ENCODE results near the gene BOK. TPM values are rescaled to one million over a fixed set of nuclear protein-coding genes. Genes with fewer than 3 reads are reported as not detected.
"Not testable (repeated sequence)": the region's sequence is repeated elsewhere in the genome, so short reads cannot be mapped to it uniquely, and the experiment has no call there.

The BOK gene
- total and polyA plus RNA-seq, 3 donors from 2014 or later = 20.2 to 62.7 (median 52.0) TPM

DNA sequence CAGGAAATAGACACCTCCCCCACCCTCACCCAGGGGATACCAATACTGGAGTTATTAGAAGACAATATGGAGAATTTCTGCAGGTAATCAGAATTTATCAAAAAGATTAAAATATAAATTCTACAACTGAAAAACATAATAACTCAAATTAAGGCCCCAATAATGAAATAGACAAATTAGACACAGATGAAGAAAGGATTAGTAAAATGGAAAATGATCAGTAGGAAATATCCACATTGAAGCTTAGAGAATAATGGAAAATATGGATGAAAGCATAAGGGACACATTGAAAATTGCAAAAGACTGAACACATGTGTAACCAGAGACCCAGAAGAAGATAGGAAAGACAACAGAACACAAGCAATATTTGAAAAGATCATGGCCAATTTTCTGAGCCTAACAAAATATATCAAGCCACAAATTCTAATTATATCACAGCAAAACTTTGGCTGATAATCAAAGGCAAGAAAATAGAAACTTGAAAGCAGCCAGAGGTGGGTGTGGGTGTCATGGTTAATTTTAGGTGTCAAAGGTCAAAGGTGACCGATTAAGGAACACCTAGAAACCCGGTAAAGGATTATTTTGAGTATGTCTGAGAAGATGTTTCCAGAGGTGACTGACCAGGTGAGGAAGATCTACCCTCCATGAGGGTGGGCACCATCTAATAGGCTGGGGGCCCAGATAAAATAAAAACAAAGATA, 28.2 kb downstream of the BOK start:
- intact Hi-C loops (cut with DNase I; ENCODE audit: low total_unique reads) = no loop called here

DNA sequence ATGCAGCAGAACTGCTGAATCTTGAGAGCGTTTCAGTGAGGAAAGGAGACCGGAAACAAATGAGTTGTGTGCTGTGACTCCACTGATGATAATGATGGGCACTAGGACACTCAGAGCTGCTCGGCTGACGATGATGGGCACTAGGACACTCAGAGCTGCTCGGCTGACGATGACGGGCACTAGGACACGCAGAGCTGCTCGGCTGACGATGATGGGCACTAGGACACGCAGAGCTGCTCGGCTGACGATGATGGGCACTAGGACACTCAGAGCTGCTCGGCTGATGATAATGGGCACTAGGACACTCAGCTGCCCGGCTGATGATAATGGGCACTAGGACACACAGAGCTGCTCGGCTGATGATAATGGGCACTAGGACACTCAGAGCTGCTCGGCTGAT, 31.3 kb downstream of the BOK start:
- H3K36me3 ChIP-seq (ENCODE audit: low read depth, missing control alignments); DNase-seq; intact Hi-C loops (cut with DNase I; ENCODE audit: low total_unique reads); H3K4me3 ChIP-seq; H3K9me3 ChIP-seq; H3K27ac ChIP-seq; H3K4me1 ChIP-seq; H3K27me3 ChIP-seq: not testable (repeated sequence)
- 74 to 85% methylated on average over 17 of the region's 17 CpGs for WGBS, 2 donors

More for the DNA sequence above, 28.2 kb downstream of the BOK start:
- H3K27ac ChIP-seq = no peak overlapping the region
- WGBS, 2 donors = 93 to 98% methylated on average over 2 of the region's 2 CpGs
- no peaks in the 10 kb centered on the region for H3K9me3 ChIP-seq
- no peak for DNase-seq
- no peaks in the 10 kb centered on the region for H3K27me3 ChIP-seq
- no peaks in the 10 kb centered on the region for H3K4me1 ChIP-seq
- TF ChIP-seq, protein P1, sequence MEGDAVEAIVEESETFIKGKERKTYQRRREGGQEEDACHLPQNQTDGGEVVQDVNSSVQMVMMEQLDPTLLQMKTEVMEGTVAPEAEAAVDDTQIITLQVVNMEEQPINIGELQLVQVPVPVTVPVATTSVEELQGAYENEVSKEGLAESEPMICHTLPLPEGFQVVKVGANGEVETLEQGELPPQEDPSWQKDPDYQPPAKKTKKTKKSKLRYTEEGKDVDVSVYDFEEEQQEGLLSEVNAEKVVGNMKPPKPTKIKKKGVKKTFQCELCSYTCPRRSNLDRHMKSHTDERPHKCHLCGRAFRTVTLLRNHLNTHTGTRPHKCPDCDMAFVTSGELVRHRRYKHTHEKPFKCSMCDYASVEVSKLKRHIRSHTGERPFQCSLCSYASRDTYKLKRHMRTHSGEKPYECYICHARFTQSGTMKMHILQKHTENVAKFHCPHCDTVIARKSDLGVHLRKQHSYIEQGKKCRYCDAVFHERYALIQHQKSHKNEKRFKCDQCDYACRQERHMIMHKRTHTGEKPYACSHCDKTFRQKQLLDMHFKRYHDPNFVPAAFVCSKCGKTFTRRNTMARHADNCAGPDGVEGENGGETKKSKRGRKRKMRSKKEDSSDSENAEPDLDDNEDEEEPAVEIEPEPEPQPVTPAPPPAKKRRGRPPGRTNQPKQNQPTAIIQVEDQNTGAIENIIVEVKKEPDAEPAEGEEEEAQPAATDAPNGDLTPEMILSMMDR (IDR thresholded peaks at IDR 0.05) = no peak
- TF ChIP-seq POLR2A (IDR thresholded peaks at IDR 0.05) = no peak
- no peak overlapping the region for H3K4me3 ChIP-seq
- H3K36me3 ChIP-seq (ENCODE audit: low read depth, missing control alignments) = no peaks in the 10 kb centered on the region

DNA sequence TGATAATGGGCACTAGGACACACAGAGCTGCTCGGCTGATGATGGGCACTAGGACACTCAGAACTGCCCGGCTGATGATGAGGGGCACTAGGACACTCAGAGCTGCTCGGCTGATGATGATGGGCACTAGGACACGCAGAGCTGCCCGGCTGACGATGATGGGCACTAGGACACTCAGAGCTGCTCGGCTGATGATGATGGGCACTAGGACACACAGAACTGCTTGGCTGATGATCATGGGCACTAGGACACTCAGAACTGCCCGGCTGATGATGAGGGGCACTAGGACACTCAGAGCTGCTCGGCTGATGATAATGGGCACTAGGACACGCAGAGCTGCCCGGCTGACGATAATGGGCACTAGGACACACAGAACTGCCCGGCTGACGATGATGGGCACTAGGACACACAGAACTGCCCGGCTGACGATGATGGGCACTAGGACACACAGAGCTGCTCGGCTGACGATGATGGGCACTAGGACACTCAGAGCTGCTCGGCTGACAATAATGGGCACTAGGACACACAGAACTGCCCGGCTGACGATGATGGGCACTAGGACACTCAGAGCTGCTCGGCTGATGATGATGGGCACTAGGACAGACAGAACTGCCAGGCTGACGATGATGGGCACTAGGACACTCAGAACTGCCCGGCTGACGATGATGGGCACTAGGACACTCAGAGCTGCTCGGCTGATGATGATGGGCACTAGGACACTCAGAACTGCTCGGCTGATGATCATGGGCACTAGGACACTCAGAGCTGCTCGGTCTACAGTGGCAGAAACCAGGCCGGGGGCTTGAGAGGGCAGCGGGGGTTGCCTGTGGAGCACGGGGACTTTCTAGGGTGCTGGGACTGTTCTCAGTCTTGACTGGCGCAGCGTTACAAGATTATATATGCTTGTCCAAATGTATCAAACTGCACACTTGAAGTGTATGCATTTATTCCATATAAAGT, 32.2 kb downstream of the BOK start:
- H3K27ac ChIP-seq; H3K9me3 ChIP-seq; H3K36me3 ChIP-seq (ENCODE audit: low read depth, missing control alignments); H3K4me1 ChIP-seq; DNase-seq; H3K4me3 ChIP-seq; H3K27me3 ChIP-seq; intact Hi-C loops (cut with DNase I; ENCODE audit: low total_unique reads): not testable (repeated sequence)
- 82 to 93% methylated on average over 31 to 33 of the region's 33 CpGs for WGBS, 2 donors

DNA sequence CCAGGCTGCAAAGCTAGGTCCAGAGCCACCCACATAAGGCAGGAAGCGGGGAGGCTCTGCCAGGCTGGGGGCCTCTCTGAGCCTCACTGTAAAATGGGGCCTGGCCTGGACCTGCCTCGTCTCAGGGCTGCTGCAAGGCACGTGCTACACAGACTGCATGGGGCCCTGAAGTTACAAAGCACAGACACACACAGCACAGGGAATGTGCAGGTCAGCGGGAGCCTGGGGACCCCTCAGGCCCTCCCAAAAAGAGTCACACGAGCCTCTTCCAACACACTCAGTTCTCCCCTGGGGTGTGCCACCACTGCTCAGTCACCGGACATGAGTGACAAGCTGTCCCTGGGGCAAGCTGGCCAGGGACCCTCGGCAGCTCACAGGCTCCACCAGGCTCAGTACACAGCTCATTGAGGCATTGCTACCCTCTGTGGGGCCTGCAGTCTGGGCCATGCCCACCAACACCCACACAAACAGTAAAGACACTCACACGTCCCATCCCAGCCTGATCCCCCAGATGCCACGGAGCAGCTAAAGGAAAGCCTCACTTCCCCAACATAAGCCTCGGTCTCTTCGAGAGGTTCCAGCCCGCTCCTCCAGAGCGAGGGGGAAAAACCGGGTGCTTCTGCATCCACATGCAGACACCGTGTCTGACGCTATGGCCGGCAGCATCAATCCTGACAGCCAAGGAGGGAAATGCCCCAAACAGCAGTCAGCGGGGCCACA, 33.7 kb downstream of the BOK start:
- H3K9me3 ChIP-seq = no peaks in the 10 kb centered on the region
- H3K4me1 ChIP-seq = no peaks in the 10 kb centered on the region
- DNase-seq = no peak
- no peaks in the 10 kb centered on the region for H3K27me3 ChIP-seq
- WGBS, 2 donors = 92 to 95% methylated on average over 9 to 18 of the region's 18 CpGs
- TF ChIP-seq POLR2A (IDR thresholded peaks at IDR 0.05) = no peak
- TF ChIP-seq, protein P1 (IDR thresholded peaks at IDR 0.05) = no peak
- no peaks in the 10 kb centered on the region for H3K36me3 ChIP-seq (ENCODE audit: low read depth, missing control alignments)
- no peak overlapping the region for H3K4me3 ChIP-seq
- H3K27ac ChIP-seq = no peak overlapping the region
- intact Hi-C loops (cut with DNase I; ENCODE audit: low total_unique reads) = no loop called here

DNA sequence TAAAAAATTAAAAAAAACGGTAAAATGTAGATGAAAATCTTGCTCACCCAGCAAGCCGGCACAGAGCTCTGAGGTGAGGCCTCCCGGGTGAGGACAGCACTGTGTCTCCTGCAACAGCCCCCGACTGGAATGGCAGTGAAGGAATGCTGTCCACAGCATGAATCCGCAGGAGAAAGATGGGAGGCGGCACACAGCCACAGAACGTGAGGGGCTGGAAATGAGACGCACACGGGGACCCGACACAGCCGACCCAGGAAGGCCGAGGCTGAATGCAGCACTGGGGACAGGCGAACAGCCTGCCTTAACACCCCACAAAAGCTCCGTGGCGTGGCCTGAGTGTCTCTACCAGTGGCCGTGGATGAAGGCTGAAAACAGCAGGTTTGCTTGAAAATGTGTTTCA, 34.7 kb downstream of the BOK start:
- no peak for DNase-seq
- Histone ChIP-seq H3K9me3 (no peaks in the 10 kb centered on the region), H3K27ac (no peak overlapping the region), H3K4me1 (no peaks in the 10 kb centered on the region), H3K4me3 (no peak overlapping the region), H3K36me3 (ENCODE audit: low read depth, missing control alignments) (no peaks in the 10 kb centered on the region), H3K27me3 (no peaks in the 10 kb centered on the region)
- TF ChIP-seq, protein P1 (IDR thresholded peaks at IDR 0.05) = no peak
- TF ChIP-seq POLR2A (IDR thresholded peaks at IDR 0.05) = no peak
- WGBS, 2 donors = 91 to 92% methylated on average over 16 of the region's 16 CpGs
- intact Hi-C loops (cut with DNase I; ENCODE audit: low total_unique reads) = no loop called here
